ENCODE results near the gene SPOCK1.

SPOCK1 gene

GRCh38 chr5:136998854-136999357 is 500.2 kb downstream of the SPOCK1 start:
- in situ Hi-C loops (cut with MboI; ENCODE audit: low pct_unique_long_range_greater_than_20kb, low sequenced_read_pairs, unreplicated experiment), result no loop called here
- TF ChIP-seq CTCF (IDR thresholded peaks at IDR 0.05; ENCODE audit: extremely low read depth, insufficient read depth, missing control alignments), result no peak
- no peak for DNase-seq (ENCODE audit: low spot score)

DNA sequence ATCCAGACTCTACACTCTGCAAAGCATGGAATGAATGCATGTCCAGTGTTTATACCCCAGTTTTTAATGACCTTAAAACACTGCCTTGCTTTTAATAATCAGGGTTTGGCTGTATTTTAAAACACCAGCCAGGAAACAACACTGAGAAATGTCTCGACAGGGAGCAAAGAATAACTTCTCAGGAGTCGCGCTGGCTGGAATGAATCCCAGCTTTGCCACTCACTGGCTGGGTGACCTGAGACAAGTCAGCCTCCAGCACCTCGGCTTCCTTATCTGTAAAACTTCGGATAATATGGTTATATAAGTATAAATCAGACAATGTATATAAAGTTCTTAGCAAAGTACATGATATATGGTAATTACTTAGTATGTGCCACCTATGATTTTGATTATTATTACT is 505.0 kb downstream of the SPOCK1 start:
- no peak for DNase-seq (ENCODE audit: low spot score)
- TF ChIP-seq CTCF (IDR thresholded peaks at IDR 0.05; ENCODE audit: extremely low read depth, insufficient read depth, missing control alignments), result no peak

GRCh38 chr5:136992796-136993489 is 506.2 kb downstream of the SPOCK1 start:
- no peak for DNase-seq (ENCODE audit: low spot score)
- no peak for TF ChIP-seq CTCF (IDR thresholded peaks at IDR 0.05; ENCODE audit: extremely low read depth, insufficient read depth, missing control alignments)
- in situ Hi-C loops (cut with MboI; ENCODE audit: low pct_unique_long_range_greater_than_20kb, low sequenced_read_pairs, unreplicated experiment), result no loop called here

More for the DNA sequence above, 505.0 kb downstream of the SPOCK1 start:
- in situ Hi-C loops (cut with MboI; ENCODE audit: low pct_unique_long_range_greater_than_20kb, low sequenced_read_pairs, unreplicated experiment), result no loop called here

GRCh38 chr5:136985785-136986475 is 513.2 kb downstream of the SPOCK1 start:
- DNase-seq (ENCODE audit: low spot score), result no peak
- no peak for TF ChIP-seq CTCF (IDR thresholded peaks at IDR 0.05; ENCODE audit: extremely low read depth, insufficient read depth, missing control alignments)

DNA sequence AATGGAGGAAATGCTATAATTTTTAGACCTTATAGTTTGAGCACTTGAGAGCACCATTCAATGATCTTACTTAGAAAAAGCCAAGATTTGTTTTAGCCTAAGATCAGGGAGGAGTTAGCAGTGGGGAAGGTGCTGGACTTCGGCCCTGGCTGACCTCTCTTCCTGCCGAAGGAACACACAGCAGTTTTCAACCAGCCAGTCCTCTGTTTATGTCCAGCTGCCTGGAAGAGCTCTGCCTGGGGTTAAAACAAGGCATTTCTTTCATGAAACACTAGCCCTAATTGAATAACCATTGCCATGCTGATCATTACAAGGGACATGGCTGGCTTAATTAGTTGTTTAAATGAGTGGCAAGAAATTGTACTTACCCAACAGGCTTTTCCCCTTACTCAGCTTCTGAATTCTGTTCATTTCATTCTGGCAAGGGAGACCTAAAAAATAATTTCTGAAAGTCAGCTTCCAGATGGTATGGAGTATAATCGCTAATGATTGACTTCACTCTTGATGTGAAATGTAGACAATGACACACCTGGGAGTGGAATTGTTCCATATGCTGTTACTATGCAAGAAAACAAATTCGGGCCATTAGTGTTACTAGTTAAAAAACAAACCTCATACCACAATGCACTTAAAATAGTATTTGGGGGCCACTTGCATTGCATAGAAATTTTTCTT is 514.2 kb downstream of the SPOCK1 start:
- TF ChIP-seq CTCF (IDR thresholded peaks at IDR 0.05; ENCODE audit: extremely low read depth, insufficient read depth, missing control alignments), result no peak
- no peak for DNase-seq (ENCODE audit: low spot score)
- in situ Hi-C loops (cut with MboI; ENCODE audit: low pct_unique_long_range_greater_than_20kb, low sequenced_read_pairs, unreplicated experiment), result no loop called here

More at GRCh38 chr5:136985785-136986475, 513.2 kb downstream of the SPOCK1 start:
- in situ Hi-C loops (cut with MboI; ENCODE audit: low pct_unique_long_range_greater_than_20kb, low sequenced_read_pairs, unreplicated experiment), result no loop called here

DNA sequence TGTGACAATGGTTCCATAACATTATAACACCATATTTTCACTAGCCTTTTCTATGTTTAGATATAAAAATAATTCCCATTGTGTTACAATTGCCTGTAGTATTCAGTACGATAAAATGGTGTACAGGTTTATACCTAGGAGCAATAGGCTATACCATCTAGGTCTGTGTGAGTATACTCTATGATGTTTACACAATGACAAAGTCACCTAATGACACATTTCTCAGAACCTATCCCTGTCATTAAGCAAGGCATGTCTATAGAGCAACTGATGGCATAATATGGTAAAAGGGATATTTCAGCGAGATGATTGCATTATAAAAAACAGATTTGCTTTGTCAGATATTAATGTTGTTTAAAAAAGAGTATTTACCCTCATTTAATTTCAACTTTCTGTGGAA is 517.2 kb downstream of the SPOCK1 start:
- in situ Hi-C loops (cut with MboI; ENCODE audit: low pct_unique_long_range_greater_than_20kb, low sequenced_read_pairs, unreplicated experiment), result no loop called here
- DNase-seq (ENCODE audit: low spot score), result no peak
- TF ChIP-seq CTCF (IDR thresholded peaks at IDR 0.05; ENCODE audit: extremely low read depth, insufficient read depth, missing control alignments), result no peak
